ENCODE data around the gene GFOD2.
A peak's percentile ranks its signal among the peaks of the same experiment; 100 is the strongest.

Gene GFOD2

GRCh38 chr16:67720236-67720635 is 1.1 kb upstream of the GFOD2 start:
- ATAC-seq = no peak; the same call in 2 of the 3 replicates
- TF ChIP-seq ESRRG (CRISPR knock-in tag; IDR thresholded peaks at IDR 0.05) (no peak), TOX (CRISPR knock-in tag; IDR thresholded peaks at IDR 0.05; ENCODE audit: borderline replicate concordance) (no peak), ZNF565 (CRISPR knock-in tag; conservative IDR thresholded peaks at IDR 0.05; ENCODE audit: low read depth) (no peak)
- TF ChIP-seq, protein P1, sequence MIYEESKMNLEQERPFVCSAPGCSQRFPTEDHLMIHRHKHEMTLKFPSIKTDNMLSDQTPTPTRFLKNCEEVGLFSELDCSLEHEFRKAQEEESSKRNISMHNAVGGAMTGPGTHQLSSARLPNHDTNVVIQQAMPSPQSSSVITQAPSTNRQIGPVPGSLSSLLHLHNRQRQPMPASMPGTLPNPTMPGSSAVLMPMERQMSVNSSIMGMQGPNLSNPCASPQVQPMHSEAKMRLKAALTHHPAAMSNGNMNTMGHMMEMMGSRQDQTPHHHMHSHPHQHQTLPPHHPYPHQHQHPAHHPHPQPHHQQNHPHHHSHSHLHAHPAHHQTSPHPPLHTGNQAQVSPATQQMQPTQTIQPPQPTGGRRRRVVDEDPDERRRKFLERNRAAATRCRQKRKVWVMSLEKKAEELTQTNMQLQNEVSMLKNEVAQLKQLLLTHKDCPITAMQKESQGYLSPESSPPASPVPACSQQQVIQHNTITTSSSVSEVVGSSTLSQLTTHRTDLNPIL (CRISPR knock-in tag; IDR thresholded peaks at IDR 0.05; ENCODE audit: low read depth) = no peak

GRCh38 chr16:67719778-67720144 is 645 bp upstream of the GFOD2 start:
- ATAC-seq = peak; percentile 80
- TF ChIP-seq OSR1 (CRISPR knock-in tag; IDR thresholded peaks at IDR 0.05) (no peak), PPARA (CRISPR knock-in tag; IDR thresholded peaks at IDR 0.05; ENCODE audit: borderline replicate concordance) (no peak), CSDC2 (CRISPR knock-in tag; IDR thresholded peaks at IDR 0.05) (no peak), ZFP30 (CRISPR knock-in tag; IDR thresholded peaks at IDR 0.05) (no peak), ZNF70 (CRISPR knock-in tag; IDR thresholded peaks at IDR 0.05) (no peak), ESRRG (CRISPR knock-in tag; IDR thresholded peaks at IDR 0.05) (no peak)

- ATAC-seq = peak; percentile 31
- no peak for TF ChIP-seq OSR1 (CRISPR knock-in tag; IDR thresholded peaks at IDR 0.05)
- TF ChIP-seq GLIS3 (CRISPR knock-in tag; IDR thresholded peaks at IDR 0.05) = no peak
- TF ChIP-seq PPARA (CRISPR knock-in tag; IDR thresholded peaks at IDR 0.05; ENCODE audit: borderline replicate concordance) = no peak
- TF ChIP-seq, protein P2, sequence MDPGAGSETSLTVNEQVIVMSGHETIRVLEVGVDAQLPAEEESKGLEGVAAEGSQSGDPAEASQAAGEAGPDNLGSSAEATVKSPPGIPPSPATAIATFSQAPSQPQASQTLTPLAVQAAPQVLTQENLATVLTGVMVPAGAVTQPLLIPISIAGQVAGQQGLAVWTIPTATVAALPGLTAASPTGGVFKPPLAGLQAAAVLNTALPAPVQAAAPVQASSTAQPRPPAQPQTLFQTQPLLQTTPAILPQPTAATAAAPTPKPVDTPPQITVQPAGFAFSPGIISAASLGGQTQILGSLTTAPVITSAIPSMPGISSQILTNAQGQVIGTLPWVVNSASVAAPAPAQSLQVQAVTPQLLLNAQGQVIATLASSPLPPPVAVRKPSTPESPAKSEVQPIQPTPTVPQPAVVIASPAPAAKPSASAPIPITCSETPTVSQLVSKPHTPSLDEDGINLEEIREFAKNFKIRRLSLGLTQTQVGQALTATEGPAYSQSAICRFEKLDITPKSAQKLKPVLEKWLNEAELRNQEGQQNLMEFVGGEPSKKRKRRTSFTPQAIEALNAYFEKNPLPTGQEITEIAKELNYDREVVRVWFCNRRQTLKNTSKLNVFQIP (CRISPR knock-in tag; IDR thresholded peaks at IDR 0.05; ENCODE audit: borderline replicate concordance, low read depth) = no peak
- no peak for TF ChIP-seq TSHZ2 (CRISPR knock-in tag; IDR thresholded peaks at IDR 0.05)
- no peak for TF ChIP-seq ZFP30 (CRISPR knock-in tag; IDR thresholded peaks at IDR 0.05)
- TF ChIP-seq ZNF70 (CRISPR knock-in tag; IDR thresholded peaks at IDR 0.05) = no peak
- no peak for TF ChIP-seq PATZ1 (CRISPR knock-in tag; IDR thresholded peaks at IDR 0.05; ENCODE audit: borderline replicate concordance)
- no peak for TF ChIP-seq ZNF565 (CRISPR knock-in tag; conservative IDR thresholded peaks at IDR 0.05; ENCODE audit: low read depth)
- TF ChIP-seq CSDC2 (CRISPR knock-in tag; IDR thresholded peaks at IDR 0.05) = no peak
These were observed 458 bp downstream of the GFOD2 start for GRCh38 chr16:67718668-67719047.

GRCh38 chr16:67716097-67716496 is 3.0 kb downstream of the GFOD2 start:
- TF ChIP-seq ZC3H10 (CRISPR knock-in tag; IDR thresholded peaks at IDR 0.05) = no peak
- no peak for TF ChIP-seq SNAI2 (CRISPR knock-in tag; IDR thresholded peaks at IDR 0.05)
- no peak for TF ChIP-seq OSR1 (CRISPR knock-in tag; IDR thresholded peaks at IDR 0.05)
- TF ChIP-seq ZFP3 (CRISPR knock-in tag; IDR thresholded peaks at IDR 0.05) = no peak
- no peak for TF ChIP-seq PPARA (CRISPR knock-in tag; IDR thresholded peaks at IDR 0.05; ENCODE audit: borderline replicate concordance)
- no peak for TF ChIP-seq TCF4 (CRISPR knock-in tag; IDR thresholded peaks at IDR 0.05; ENCODE audit: borderline replicate concordance)
- TF ChIP-seq ISL1 (CRISPR knock-in tag; IDR thresholded peaks at IDR 0.05) = no peak
- TF ChIP-seq ZNF8 (CRISPR knock-in tag; IDR thresholded peaks at IDR 0.05) = no peak
- TF ChIP-seq ARNTL (CRISPR knock-in tag; IDR thresholded peaks at IDR 0.05; ENCODE audit: borderline replicate concordance, low read depth) = no peak
- TF ChIP-seq RARB (CRISPR knock-in tag; IDR thresholded peaks at IDR 0.05) = no peak
- no peak for TF ChIP-seq TOX (CRISPR knock-in tag; IDR thresholded peaks at IDR 0.05; ENCODE audit: borderline replicate concordance)
- no peak for TF ChIP-seq ZFP30 (CRISPR knock-in tag; IDR thresholded peaks at IDR 0.05)
- TF ChIP-seq, protein P2 (CRISPR knock-in tag; IDR thresholded peaks at IDR 0.05; ENCODE audit: borderline replicate concordance, low read depth) = no peak
- TF ChIP-seq CSDC2 (CRISPR knock-in tag; IDR thresholded peaks at IDR 0.05) = no peak
- no peak for ATAC-seq

Measured in SK-N-SH treated with all-trans-retinoic acid at 6 μM for 48 hours (cell line).